Thyroid gland (tissue), 4 donors: ENCODE measurements around the gene RNF149. TPM values are rescaled to one million over a fixed set of nuclear protein-coding genes. Genes with fewer than 3 reads are reported as not detected.

Experiments
- DNase-seq, 2 donors: peaks; one replicate each; pipeline ENCODE4 v3.0.0-alpha.2; 2019
- H3K27ac ChIP-seq, 3 donors: fragments of 200-600 bp; sonication (generic); 1 replicate in 2 of 3; 2 replicates in 1 of 3; pipeline ENCODE4 v1.5.1; 2016 to 2019; ENCODE audit warnings: mild to moderate bottlenecking in 1 of 3, moderate library complexity in 1 of 3
- H3K27me3 ChIP-seq: fragments of 200-600 bp; sonication (generic); one replicate; pipeline ENCODE4 v1.5.1; 2019
- H3K36me3 ChIP-seq, 2 donors: fragments of 200-600 bp; sonication (generic); one replicate each; pipeline ENCODE4 v1.5.1; 2016 to 2019
- H3K4me1 ChIP-seq, 2 donors: fragments of 200-600 bp; sonication (generic); one replicate each; pipeline ENCODE4 v1.5.1; 2017 to 2019
- H3K4me3 ChIP-seq, 3 donors: fragments of 200-600 bp; sonication (generic); replicated peaks in 1 of 3; 1 replicate in 2 of 3; 2 replicates in 1 of 3; pipeline ENCODE4 v1.5.1; 2016; ENCODE audit warnings: mild to moderate bottlenecking in 1 of 3
- H3K9me3 ChIP-seq: fragments of 200-600 bp; sonication (generic); one replicate; pipeline ENCODE4 v1.5.1; 2017
- CTCF ChIP-seq, 6 experiments: fragments of 200-600 bp in 3 of 6; fragments of 450-650 bp in 3 of 6; sonication (generic) in 3 of 6; IDR thresholded peaks; one replicate each; pipeline ENCODE4 v1.5.1; 2016 to 2019; ENCODE audit warnings: antibody characterized with exemption in 6 of 6, mild to moderate bottlenecking in 2 of 6, inconsistent platforms in 1 of 6, moderate library complexity in 1 of 6
- POLR2A ChIP-seq, 2 donors: fragments of 450-650 bp; IDR thresholded peaks; one replicate each; pipeline ENCODE4 v1.6.1; 2017; ENCODE audit warnings: antibody characterized with exemption in 2 of 2, mild to moderate bottlenecking in 2 of 2, moderate library complexity in 1 of 2
- WGBS, 2 donors: methylation state at CpG; one replicate each; pipeline ENCODE4 v1.1.5; 2017; 5-methylcytosine and 5-hydroxymethylcytosine counted together
- intact Hi-C: fragments of 100-400 bp; cut with DNase I; formaldehyde crosslinking; loops from one replicate; pipeline ENCODE4 v1.15.1; 2023
- total RNA-seq, 4 donors: library from RNA; depleted of rRNA; stranded (reverse); fragments of >200 nt; gene quantifications; one replicate each; pipeline ENCODE4 v1.2.3, GENCODE V29; 2016

Gene RNF149
- total RNA-seq, 4 donors from 2014 or later, result 49.5 to 95.6 (median 68.5) TPM

GRCh38 chr2:101307503-101307902, 998 bp downstream of the RNF149 start:
- Histone ChIP-seq H3K4me1 (peaks cover 18 to 29% of the 10 kb centered on the region in 2 donors), H3K36me3 (no peaks in the 10 kb centered on the region), H3K27me3 (no peaks in the 10 kb centered on the region), H3K4me3 (peak overlapping the region; percentile 62 to 96 (median 68)), H3K9me3 (no peaks in the 10 kb centered on the region), H3K27ac (peak overlapping the region; percentile 79 to 84 (median 81))
- TF ChIP-seq CTCF (IDR thresholded peaks at IDR 0.05) (no peak), POLR2A (IDR thresholded peaks at IDR 0.05) (no peak)
- WGBS, 2 donors, result 63 to 67% methylated on average over 9 of the region's 9 CpGs
- intact Hi-C loops, result loop anchor here (5.0 kb wide), 1 partner anchor 50 kb away; no protein-coding TSS in a partner anchor
- no peak for DNase-seq

- H3K27ac ChIP-seq, result peak overlapping the region in 1 of 3 donors; percentile 81
- intact Hi-C loops, result loop anchor here (5.0 kb wide), 1 partner anchor 49 kb away; no protein-coding TSS in a partner anchor
- WGBS, 2 donors, result 68 to 72% methylated on average over 7 of the region's 7 CpGs
- no peak for DNase-seq
- peaks cover 22 to 38% of the 10 kb centered on the region in 2 donors for H3K4me1 ChIP-seq
- TF ChIP-seq POLR2A (IDR thresholded peaks at IDR 0.05) (no peak), CTCF (IDR thresholded peaks at IDR 0.05) (no peak)
- H3K4me3 ChIP-seq, result peak overlapping the region in 1 of 3 donors; percentile 96
- H3K9me3 ChIP-seq, result no peaks in the 10 kb centered on the region
- no peaks in the 10 kb centered on the region for H3K36me3 ChIP-seq
- no peaks in the 10 kb centered on the region for H3K27me3 ChIP-seq
These were observed 2.1 kb downstream of the RNF149 start for GRCh38 chr2:101306410-101306809.

DNA sequence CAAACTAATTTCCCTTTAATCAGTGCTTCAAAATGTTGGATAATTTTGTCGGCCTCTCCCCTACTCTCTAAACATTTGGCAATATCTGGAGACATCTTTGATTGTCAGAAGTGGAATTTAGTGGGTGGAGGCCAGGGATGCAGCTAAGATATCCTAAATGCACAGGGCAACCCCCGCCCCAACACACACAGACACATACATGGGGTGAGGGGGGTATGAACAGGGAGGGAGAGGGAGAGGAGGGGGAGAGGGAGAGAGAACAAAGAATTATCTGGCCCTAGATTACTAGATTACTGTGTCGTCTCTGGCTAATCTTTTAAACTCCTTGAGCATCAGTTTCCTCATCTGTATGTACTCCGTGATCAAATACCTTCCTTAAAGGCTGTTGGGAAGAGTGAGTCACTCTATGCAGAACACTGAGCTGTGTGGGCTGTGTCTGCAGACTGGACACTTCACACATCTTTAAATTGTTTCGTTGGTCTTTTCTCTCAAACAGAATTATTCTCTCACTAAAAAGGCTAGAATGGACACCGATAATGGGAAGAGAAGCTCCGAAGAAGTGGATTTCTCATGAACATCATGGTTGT, 2.9 kb downstream of the RNF149 start:
- intact Hi-C loops, result loop anchor here (5.0 kb wide), 1 partner anchor 48 kb away; no protein-coding TSS in a partner anchor
- 86 to 88% methylated on average over 7 of the region's 7 CpGs for WGBS, 2 donors
- peak overlapping the region in 1 of 3 donors; percentile 6 for H3K27ac ChIP-seq

GRCh38 chr2:101305035-101305434, 3.5 kb downstream of the RNF149 start:
- Histone ChIP-seq H3K27ac (peak overlapping the region in 1 of 3 donors; percentile 6), H3K36me3 (no peaks in the 10 kb centered on the region), H3K27me3 (no peaks in the 10 kb centered on the region), H3K4me1 (peaks cover 32 to 40% of the 10 kb centered on the region in 2 donors), H3K9me3 (no peaks in the 10 kb centered on the region), H3K4me3 (no peak overlapping the region)
- no peak for DNase-seq
- intact Hi-C loops, result loop anchor here (5.0 kb wide), 1 partner anchor 48 kb away; no protein-coding TSS in a partner anchor
- 92 to 93% methylated on average over 4 of the region's 4 CpGs for WGBS, 2 donors
- TF ChIP-seq POLR2A (IDR thresholded peaks at IDR 0.05) (no peak), CTCF (IDR thresholded peaks at IDR 0.05) (no peak)

More for the DNA sequence above, 2.9 kb downstream of the RNF149 start:
- Histone ChIP-seq H3K4me1 (peaks cover 26 to 40% of the 10 kb centered on the region in 2 donors), H3K27me3 (no peaks in the 10 kb centered on the region), H3K4me3 (no peak overlapping the region), H3K36me3 (no peaks in the 10 kb centered on the region), H3K9me3 (no peaks in the 10 kb centered on the region)
- TF ChIP-seq POLR2A (IDR thresholded peaks at IDR 0.05) (no peak), CTCF (IDR thresholded peaks at IDR 0.05) (no peak)
- DNase-seq, result no peak

GRCh38 chr2:101303688-101304087, 4.8 kb downstream of the RNF149 start:
- Histone ChIP-seq H3K27ac (no peak overlapping the region), H3K27me3 (no peaks in the 10 kb centered on the region), H3K36me3 (no peaks in the 10 kb centered on the region), H3K9me3 (no peaks in the 10 kb centered on the region), H3K4me3 (no peak overlapping the region), H3K4me1 (peaks cover 32 to 37% of the 10 kb centered on the region in 2 donors)
- intact Hi-C loops, result no loop called here
- 89 to 93% methylated on average over 1 of the region's 1 CpG for WGBS, 2 donors
- no peak for TF ChIP-seq CTCF (IDR thresholded peaks at IDR 0.05)
- TF ChIP-seq POLR2A (IDR thresholded peaks at IDR 0.05), result no peak
- DNase-seq, result no peak
